ENCODE results near the gene GULP1. TPM values are rescaled to one million over a fixed set of nuclear protein-coding genes. Genes with fewer than 3 reads are reported as not detected.

The GULP1 gene
- total and polyA plus RNA-seq, 10 of the 15 experiments (the other 5 are each of a cell fraction or from before 2014, with no cell fraction given), result 0.02 to 1.3 (median 0.15) TPM; not detected in 5

GRCh38 chr2:188324067-188324466 lies 32.4 kb downstream of the GULP1 start (continued):
- TF ChIP-seq, protein P1, sequence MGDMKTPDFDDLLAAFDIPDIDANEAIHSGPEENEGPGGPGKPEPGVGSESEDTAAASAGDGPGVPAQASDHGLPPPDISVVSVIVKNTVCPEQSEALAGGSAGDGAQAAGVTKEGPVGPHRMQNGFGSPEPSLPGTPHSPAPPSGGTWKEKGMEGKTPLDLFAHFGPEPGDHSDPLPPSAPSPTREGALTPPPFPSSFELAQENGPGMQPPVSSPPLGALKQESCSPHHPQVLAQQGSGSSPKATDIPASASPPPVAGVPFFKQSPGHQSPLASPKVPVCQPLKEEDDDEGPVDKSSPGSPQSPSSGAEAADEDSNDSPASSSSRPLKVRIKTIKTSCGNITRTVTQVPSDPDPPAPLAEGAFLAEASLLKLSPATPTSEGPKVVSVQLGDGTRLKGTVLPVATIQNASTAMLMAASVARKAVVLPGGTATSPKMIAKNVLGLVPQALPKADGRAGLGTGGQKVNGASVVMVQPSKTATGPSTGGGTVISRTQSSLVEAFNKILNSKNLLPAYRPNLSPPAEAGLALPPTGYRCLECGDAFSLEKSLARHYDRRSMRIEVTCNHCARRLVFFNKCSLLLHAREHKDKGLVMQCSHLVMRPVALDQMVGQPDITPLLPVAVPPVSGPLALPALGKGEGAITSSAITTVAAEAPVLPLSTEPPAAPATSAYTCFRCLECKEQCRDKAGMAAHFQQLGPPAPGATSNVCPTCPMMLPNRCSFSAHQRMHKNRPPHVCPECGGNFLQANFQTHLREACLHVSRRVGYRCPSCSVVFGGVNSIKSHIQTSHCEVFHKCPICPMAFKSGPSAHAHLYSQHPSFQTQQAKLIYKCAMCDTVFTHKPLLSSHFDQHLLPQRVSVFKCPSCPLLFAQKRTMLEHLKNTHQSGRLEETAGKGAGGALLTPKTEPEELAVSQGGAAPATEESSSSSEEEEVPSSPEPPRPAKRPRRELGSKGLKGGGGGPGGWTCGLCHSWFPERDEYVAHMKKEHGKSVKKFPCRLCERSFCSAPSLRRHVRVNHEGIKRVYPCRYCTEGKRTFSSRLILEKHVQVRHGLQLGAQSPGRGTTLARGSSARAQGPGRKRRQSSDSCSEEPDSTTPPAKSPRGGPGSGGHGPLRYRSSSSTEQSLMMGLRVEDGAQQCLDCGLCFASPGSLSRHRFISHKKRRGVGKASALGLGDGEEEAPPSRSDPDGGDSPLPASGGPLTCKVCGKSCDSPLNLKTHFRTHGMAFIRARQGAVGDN (IDR thresholded peaks at IDR 0.05), result no peak
- no peak for TF ChIP-seq ESRRA (IDR thresholded peaks at IDR 0.05; ENCODE audit: low read length)
- no peak for TF ChIP-seq CBFB (IDR thresholded peaks at IDR 0.05; ENCODE audit: low read depth)
- TF ChIP-seq RCOR1 (conservative IDR thresholded peaks at IDR 0.05; ENCODE audit: low read depth, low read length), result no peak
- no peak for TF ChIP-seq ASH2L (IDR thresholded peaks at IDR 0.05; ENCODE audit: borderline replicate concordance, low read depth)
- TF ChIP-seq NR2C2 (IDR thresholded peaks at IDR 0.05; ENCODE audit: borderline replicate concordance, control insufficient read depth, insufficient read length, low read depth), result no peak
- no peak for TF ChIP-seq RAD21 (IDR thresholded peaks at IDR 0.05; ENCODE audit: insufficient read depth, low read depth, low read length)

DNA sequence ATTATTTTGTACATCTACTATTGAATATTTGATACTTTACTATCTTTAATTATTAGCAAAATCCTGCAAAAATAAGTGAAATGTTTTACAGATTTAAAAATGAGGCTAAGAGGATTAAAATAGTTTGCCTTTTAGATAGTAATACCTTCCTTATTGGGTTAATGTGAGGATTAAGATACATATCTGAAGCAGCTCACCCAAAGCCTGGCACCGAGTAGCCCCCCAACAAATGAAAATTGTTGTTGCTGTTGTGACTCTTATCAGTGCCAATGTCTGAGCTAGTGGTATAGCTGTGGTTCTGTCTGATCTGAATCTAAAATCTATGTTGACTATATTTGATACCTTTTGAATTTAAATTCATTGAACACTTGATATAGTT lies 34.6 kb downstream of the GULP1 start:
- Histone ChIP-seq H3K4me2 (ENCODE audit: control insufficient read depth, insufficient read depth) (no peak overlapping the region), H3K27ac (ENCODE audit: control insufficient read depth, insufficient read depth) (no peak overlapping the region), H3K27me3 (replicated peaks in 1 of 2; ENCODE audit: control insufficient read depth in 2 of 2, insufficient read depth in 2 of 2, low read length in 1 of 2) (no peaks in the 10 kb centered on the region; a peak in 1 of 4 replicates), H2AFZ (ENCODE audit: control insufficient read depth, low read depth, low read length) (no peak overlapping the region), H4K20me1 (ENCODE audit: control insufficient read depth, insufficient read depth) (no peaks in the 10 kb centered on the region), H3K36me3 (ENCODE audit: control insufficient read depth in 2 of 2, insufficient read depth in 2 of 2, low read length in 1 of 2) (no peaks in the 10 kb centered on the region), H3K4me3 (no peak overlapping the region), H3K4me1 (ENCODE audit: control insufficient read depth, insufficient read depth, low read length) (no peaks in the 10 kb centered on the region), H3K9ac (ENCODE audit: control insufficient read depth, insufficient read depth, low read length) (no peak overlapping the region), H3K9me3 (replicated peaks; ENCODE audit: control insufficient read depth, insufficient read depth, low read length) (no peaks in the 10 kb centered on the region), H3K79me2 (ENCODE audit: control insufficient read depth, insufficient read depth, low read length) (no peaks in the 10 kb centered on the region)
- FAIRE-seq, result no peak
- in situ Hi-C loops (cut with MboI) (no loop called here), intact Hi-C loops (cut with micrococcal nuclease; ENCODE audit: unreplicated experiment) (no loop called here)
- DNase-seq (ENCODE audit: low read depth, low spot score), result no peak
- ATAC-seq, result no peak
- 0% methylated on average over 1 of the region's 1 CpG for WGBS (ENCODE audit: insufficient coverage, insufficient replicate concordance, low lambda C conversion rate, missing lambda C conversion rate)
- RAD21 ChIA-PET (ENCODE audit: unreplicated experiment), result no interaction called here
- POLR2A ChIA-PET, result no interaction called here
- BruUV-seq (replicated peaks), result no TSS peak
- CTCF ChIA-PET, result interaction anchor here (0.8 kb wide), 1 partner anchor 17 kb away, joined by 3 read pairs; no protein-coding TSS in a partner anchor
- SMC1A ChIA-PET (ENCODE audit: uncharacterized antibody, unreplicated experiment), result no interaction called here
- TF ChIP-seq HDAC6 (IDR thresholded peaks at IDR 0.05; ENCODE audit: unreplicated experiment) (no peak), SMARCA5 (IDR thresholded peaks at IDR 0.05) (no peak), USF2 (IDR thresholded peaks at IDR 0.05; ENCODE audit: borderline replicate concordance, low read depth, low read length) (no peak), NFXL1 (IDR thresholded peaks at IDR 0.05; ENCODE audit: borderline replicate concordance) (no peak), REST (IDR thresholded peaks at IDR 0.05; ENCODE audit: low read depth, low read length) (no peak), TBL1XR1 (IDR thresholded peaks at IDR 0.05; ENCODE audit: low read depth, low read length) (no peak), RELA (IDR thresholded peaks at IDR 0.05; ENCODE audit: borderline replicate concordance, partially characterized antibody) (no peak)
